Ishikawa (cell line): Measurements from ENCODE around the gene UGT2B7.

ENCODE experiments used
- FOXM1 ChIP-seq: IDR thresholded peaks from 2 replicates; pipeline ENCODE4 v1.6.1; 2012; ENCODE audit warnings: low read depth, borderline replicate concordance
- MAX ChIP-seq: IDR thresholded peaks from 2 replicates; pipeline ENCODE4 v1.6.1; 2012
- RAD21 ChIP-seq: IDR thresholded peaks from 2 replicates; pipeline ENCODE4 v1.6.1; 2012; ENCODE audit warnings: low read depth

- no peak for TF ChIP-seq FOXM1
- no peak for TF ChIP-seq MAX
- no peak for TF ChIP-seq RAD21
Measured at GRCh38 chr4:69070590-69070989, 25.7 kb upstream of the UGT2B7 start.
